WTC11 (cell line): ENCODE data around the gene ZNF423. TPM values are rescaled to one million over a fixed set of nuclear protein-coding genes. Genes with fewer than 3 reads are reported as not detected.

Source experiments
- ATAC-seq: fragments of 200-7000 bp; cut with Tn5 transposase; 2 replicates; pipeline ENCODE4 v1.10.0; 2021; ENCODE audit warnings: mild to moderate bottlenecking, moderate library complexity
- CTCF ChIA-PET: fragments of 300-600 bp; sonication (Branson Sonifier 250); formaldehyde crosslinking; loops from one replicate; lab custom pipeline; 2021; ENCODE audit warnings: antibody characterized with exemption; lab: Charles Lee
- POLR2A ChIA-PET: fragments of 350-600 bp; sonication (Branson Sonifier 250); formaldehyde crosslinking; loops from one replicate; lab custom pipeline; 2021; ENCODE audit warnings: antibody characterized with exemption; lab: Charles Lee
- DNase-seq: peaks from one replicate; pipeline ENCODE4 v3.0.0; 2021; ENCODE audit warnings: low spot score
- H3K27ac Mint-ChIP-seq: 2 replicates; pipeline ENCODE4 v1.8.0; 2021; ENCODE audit warnings: mixed read lengths
- H3K27me3 Mint-ChIP-seq: 2 replicates; pipeline ENCODE4 v1.8.0; 2021; ENCODE audit warnings: low read depth, mild to moderate bottlenecking, moderate library complexity, mixed read lengths
- H3K36me3 Mint-ChIP-seq: 2 replicates; pipeline ENCODE4 v1.8.0; 2021; ENCODE audit warnings: mixed read lengths
- H3K4me1 Mint-ChIP-seq: 2 replicates; pipeline ENCODE4 v1.8.0; 2022; ENCODE audit warnings: mixed read lengths
- H3K4me3 Mint-ChIP-seq: 2 replicates; pipeline ENCODE4 v1.8.0; 2021; ENCODE audit warnings: mild to moderate bottlenecking, moderate library complexity, mixed read lengths
- H3K9me3 Mint-ChIP-seq: 2 replicates; pipeline ENCODE4 v1.8.0; 2021; ENCODE audit warnings: mixed read lengths
- ATF1 ChIP-seq: sonication (generic); formaldehyde crosslinking; IDR thresholded peaks from 2 replicates; pipeline ENCODE4 v1.8.1; 2023; ENCODE audit warnings: mild to moderate bottlenecking, moderate library complexity, missing genetic modification reagents
- E2F5 ChIP-seq: sonication (generic); formaldehyde crosslinking; IDR thresholded peaks from 2 replicates; pipeline ENCODE4 v1.8.1; 2022; ENCODE audit warnings: mild to moderate bottlenecking, moderate library complexity, missing genetic modification reagents
- ELF4 ChIP-seq: sonication (generic); formaldehyde crosslinking; IDR thresholded peaks from 2 replicates; pipeline ENCODE4 v1.8.1; 2022; ENCODE audit warnings: low read depth, mild to moderate bottlenecking, moderate library complexity, missing genetic modification reagents
- KAT7 ChIP-seq: sonication (generic); formaldehyde crosslinking; IDR thresholded peaks from 2 replicates; pipeline ENCODE4 v1.8.1; 2023; ENCODE audit warnings: missing genetic modification reagents, mild to moderate bottlenecking, borderline replicate concordance
- MAX ChIP-seq: sonication (generic); formaldehyde crosslinking; IDR thresholded peaks from 2 replicates; pipeline ENCODE4 v1.8.0; 2022; ENCODE audit warnings: mild to moderate bottlenecking, missing genetic modification reagents
- MLX ChIP-seq: sonication (generic); formaldehyde crosslinking; IDR thresholded peaks from 2 replicates; pipeline ENCODE4 v1.8.1; 2023; ENCODE audit warnings: mild to moderate bottlenecking, missing genetic modification reagents, moderate library complexity
- NR2C2 ChIP-seq: sonication (generic); formaldehyde crosslinking; IDR thresholded peaks from 2 replicates; pipeline ENCODE4 v1.8.0; 2022; ENCODE audit warnings: mild to moderate bottlenecking, missing genetic modification reagents
- PRDM15 ChIP-seq: sonication (generic); formaldehyde crosslinking; IDR thresholded peaks from 2 replicates; pipeline ENCODE4 v1.8.0; 2022; ENCODE audit warnings: missing genetic modification reagents
- SOX15 ChIP-seq: fragments of 250-450 bp; sonication (Bioruptor Pico); IDR thresholded peaks from 2 replicates; pipeline ENCODE4 v1.9.0; 2021; ENCODE audit warnings: mild to moderate bottlenecking
- SP1 ChIP-seq: sonication (generic); formaldehyde crosslinking; conservative IDR thresholded peaks from 2 replicates; pipeline ENCODE4 v1.8.1; 2022; ENCODE audit warnings: missing genetic modification reagents
- TEAD4 ChIP-seq: sonication (generic); formaldehyde crosslinking; IDR thresholded peaks from 2 replicates; pipeline ENCODE4 v1.8.0; 2022; ENCODE audit warnings: mild to moderate bottlenecking, missing genetic modification reagents
- USF2 ChIP-seq: sonication (generic); formaldehyde crosslinking; IDR thresholded peaks from 2 replicates; pipeline ENCODE4 v1.8.1; 2023; ENCODE audit warnings: mild to moderate bottlenecking, missing genetic modification reagents, moderate library complexity
- ZBTB43 ChIP-seq: sonication (generic); formaldehyde crosslinking; IDR thresholded peaks from 2 replicates; pipeline ENCODE4 v1.8.1; 2023; ENCODE audit warnings: mild to moderate bottlenecking, missing genetic modification reagents
- ZNF138 ChIP-seq: sonication (generic); formaldehyde crosslinking; conservative IDR thresholded peaks from 2 replicates; pipeline ENCODE4 v1.8.1; 2022; ENCODE audit warnings: mild to moderate bottlenecking, moderate library complexity, missing genetic modification reagents
- ZNF219 ChIP-seq: sonication (generic); formaldehyde crosslinking; IDR thresholded peaks from 2 replicates; pipeline ENCODE4 v1.8.0; 2023; ENCODE audit warnings: missing genetic modification reagents, mild to moderate bottlenecking, borderline replicate concordance
- total RNA-seq: library from RNA; stranded (reverse); gene quantifications from 3 replicates; pipeline ENCODE4 v1.2.3, GENCODE V29; 2021
- TF ChIP-seq, protein P1 (sequence below): sonication (generic); formaldehyde crosslinking; IDR thresholded peaks from 2 replicates; pipeline ENCODE4 v1.8.1; 2022; ENCODE audit warnings: missing genetic modification reagents, borderline replicate concordance

The ZNF423 gene
- total RNA-seq, 1 experiment from 2014 or later = 38.8 TPM

GRCh38 chr16:49659356-49659755, 196.6 kb downstream of the ZNF423 start:
- Mint-ChIP-seq H3K9me3 (no peaks in the 10 kb centered on the region), H3K27ac (no peak overlapping the region), H3K27me3 (no peaks in the 10 kb centered on the region), H3K4me3 (no peak overlapping the region), H3K36me3 (no peaks in the 10 kb centered on the region)
- ChIA-PET POLR2A (no interaction called here), CTCF (no interaction called here)
- ATAC-seq = no peak
- no peak for DNase-seq
- TF ChIP-seq USF2 (no peak), MAX (CRISPR knock-in tag) (no peak), E2F5 (CRISPR knock-in tag) (no peak), PRDM15 (CRISPR knock-in tag) (no peak), TEAD4 (CRISPR knock-in tag) (no peak), ZNF219 (CRISPR knock-in tag) (no peak), ELF4 (CRISPR knock-in tag) (no peak)
- TF ChIP-seq, protein P1, sequence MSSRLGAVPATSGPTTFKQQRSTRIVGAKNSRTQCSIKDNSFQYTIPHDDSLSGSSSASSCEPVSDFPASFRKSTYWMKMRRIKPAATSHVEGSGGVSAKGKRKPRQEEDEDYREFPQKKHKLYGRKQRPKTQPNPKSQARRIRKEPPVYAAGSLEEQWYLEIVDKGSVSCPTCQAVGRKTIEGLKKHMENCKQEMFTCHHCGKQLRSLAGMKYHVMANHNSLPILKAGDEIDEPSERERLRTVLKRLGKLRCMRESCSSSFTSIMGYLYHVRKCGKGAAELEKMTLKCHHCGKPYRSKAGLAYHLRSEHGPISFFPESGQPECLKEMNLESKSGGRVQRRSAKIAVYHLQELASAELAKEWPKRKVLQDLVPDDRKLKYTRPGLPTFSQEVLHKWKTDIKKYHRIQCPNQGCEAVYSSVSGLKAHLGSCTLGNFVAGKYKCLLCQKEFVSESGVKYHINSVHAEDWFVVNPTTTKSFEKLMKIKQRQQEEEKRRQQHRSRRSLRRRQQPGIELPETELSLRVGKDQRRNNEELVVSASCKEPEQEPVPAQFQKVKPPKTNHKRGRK (CRISPR knock-in tag) = no peak
- TF ChIP-seq, all 79 proteins: peak for 0
- H3K4me1 Mint-ChIP-seq = peaks cover 10% of the 10 kb centered on the region

GRCh38 chr16:49658531-49658930, 197.4 kb downstream of the ZNF423 start:
- DNase-seq (no peak), ATAC-seq (no peak)
- Mint-ChIP-seq H3K9me3 (no peaks in the 10 kb centered on the region), H3K27me3 (no peaks in the 10 kb centered on the region), H3K4me3 (no peak overlapping the region)
- ChIA-PET POLR2A (no interaction called here), CTCF (interaction anchor here (0.5 to 1.3 kb wide), 2 partner anchors 14 to 195 kb away, joined by 3 to 4 read pairs; no protein-coding TSS in a partner anchor)
- no peak for TF ChIP-seq ZNF138 (CRISPR knock-in tag)
- TF ChIP-seq NR2C2 (CRISPR knock-in tag) = no peak
- no peak for TF ChIP-seq MLX (CRISPR knock-in tag)
- TF ChIP-seq KAT7 = no peak
- no peak for TF ChIP-seq ZBTB43 (CRISPR knock-in tag)
- no peak for TF ChIP-seq ATF1 (CRISPR knock-in tag)
- TF ChIP-seq SP1 (CRISPR knock-in tag) = no peak
- no peak for TF ChIP-seq SOX15 (CRISPR knock-in tag)
- TF ChIP-seq, all 79 proteins: peak for 0
- H3K27ac Mint-ChIP-seq = peak overlapping the region; percentile 68; the same call in 1 of the 2 replicates
- H3K4me1 Mint-ChIP-seq = peaks cover 13% of the 10 kb centered on the region
- H3K36me3 Mint-ChIP-seq = no peaks in the 10 kb centered on the region
